CD14-positive monocyte (primary cell): ENCODE data around the gene ITPR2. TPM values are rescaled to one million over a fixed set of nuclear protein-coding genes. Genes with fewer than 3 reads are reported as not detected.

Experiments
- DNase-seq, 3 donors: peaks; one replicate each; pipeline ENCODE4 v3.0.0-alpha.2; 2011 to 2022
- H2AFZ ChIP-seq: 2 replicates; pipeline ENCODE4 v1.6.0; 2012; ENCODE audit warnings: mild to moderate bottlenecking, low read depth, low read length, inconsistent platforms; ENCODE audit not compliant: insufficient read depth, poor library complexity, severe bottlenecking
- H3K27ac ChIP-seq, 2 donors: 1 replicate in 1 of 2; 2 replicates in 1 of 2; pipeline ENCODE4 v1.5.1; 2012 to 2013; ENCODE audit warnings: low read length in 2 of 2, control low read depth in 1 of 2, inconsistent platforms in 1 of 2, low read depth in 1 of 2, mild to moderate bottlenecking in 1 of 2
- H3K27me3 ChIP-seq, 2 donors: one replicate each; pipeline versions ENCODE4 v1.6.0 to v1.6.1; 2011 to 2013; ENCODE audit warnings: low read length in 2 of 2; ENCODE audit not compliant: control insufficient read depth in 2 of 2, insufficient read depth in 2 of 2
- H3K36me3 ChIP-seq, 2 donors: replicated peaks in 1 of 2; 1 replicate in 1 of 2; 2 replicates in 1 of 2; pipeline versions ENCODE4 v1.5.1 to v1.6.1; 2012 to 2013; ENCODE audit warnings: low read length in 2 of 2, control low read depth in 1 of 2, inconsistent platforms in 1 of 2, mild to moderate bottlenecking in 1 of 2; ENCODE audit not compliant: insufficient read depth in 2 of 2, control insufficient read depth in 1 of 2
- H3K4me1 ChIP-seq, 2 donors: 1 replicate in 1 of 2; 2 replicates in 1 of 2; pipeline versions ENCODE4 v1.5.1 to v1.6.1; 2012 to 2013; ENCODE audit warnings: low read length in 2 of 2, control low read depth in 1 of 2, inconsistent platforms in 1 of 2, mild to moderate bottlenecking in 1 of 2, moderate library complexity in 1 of 2; ENCODE audit not compliant: insufficient read depth in 2 of 2, control insufficient read depth in 1 of 2
- H3K4me2 ChIP-seq: replicated peaks from 2 replicates; pipeline ENCODE3; 2012; ENCODE audit warnings: low read length, moderate library complexity, mild to moderate bottlenecking; ENCODE audit not compliant: poor library complexity, severe bottlenecking; ENCODE audit errors: extremely low read depth
- H3K4me3 ChIP-seq, 3 experiments: fragments of 200-600 bp in 1 of 3; sonication (generic) in 1 of 3; replicated peaks in 1 of 3; 1 replicate in 2 of 3; 2 replicates in 1 of 3; pipeline ENCODE4 v1.5.1; 2011 to 2013; ENCODE audit warnings: low read length in 3 of 3, mild to moderate bottlenecking in 3 of 3, control low read depth in 2 of 3, low read depth in 2 of 3, inconsistent platforms in 1 of 3, moderate library complexity in 1 of 3
- H3K79me2 ChIP-seq: 2 replicates; pipeline ENCODE4 v1.6.0; 2012; ENCODE audit warnings: mild to moderate bottlenecking, control low read depth, inconsistent platforms, low read length, moderate library complexity; ENCODE audit not compliant: insufficient read depth
- H3K9ac ChIP-seq: 2 replicates; pipeline ENCODE4 v1.6.0; 2017; ENCODE audit warnings: low read length, mild to moderate bottlenecking; ENCODE audit not compliant: insufficient read depth, poor library complexity, severe bottlenecking
- H3K9me3 ChIP-seq, 2 donors: replicated peaks in 1 of 2; 1 replicate in 1 of 2; 2 replicates in 1 of 2; pipeline versions ENCODE4 v1.5.1 to v1.6.1; 2012 to 2013; ENCODE audit warnings: low read length in 2 of 2, control low read depth in 1 of 2; ENCODE audit not compliant: control insufficient read depth in 1 of 2, insufficient read depth in 1 of 2
- H4K20me1 ChIP-seq: 2 replicates; pipeline ENCODE4 v1.6.0; 2012; ENCODE audit warnings: mild to moderate bottlenecking, low read length, control low read depth, moderate library complexity; ENCODE audit not compliant: insufficient read depth
- H3K27ac Mint-ChIP-seq, 7 donors: one replicate each; pipeline ENCODE4 v1.8.0; 2020; ENCODE audit warnings: mild to moderate bottlenecking in 7 of 7, mixed read lengths in 7 of 7, moderate library complexity in 6 of 7, inconsistent platforms in 2 of 7
- H3K27me3 Mint-ChIP-seq, 3 donors: one replicate each; pipeline ENCODE4 v1.8.0; 2021 to 2022; ENCODE audit warnings: low read depth in 3 of 3, mild to moderate bottlenecking in 3 of 3, mixed read lengths in 3 of 3, moderate library complexity in 3 of 3, inconsistent platforms in 1 of 3
- H3K36me3 Mint-ChIP-seq, 2 donors: one replicate each; pipeline ENCODE4 v1.8.0; 2020; ENCODE audit warnings: mixed read lengths in 2 of 2, inconsistent platforms in 1 of 2, mild to moderate bottlenecking in 1 of 2
- H3K4me1 Mint-ChIP-seq: one replicate; pipeline ENCODE4 v1.8.0; 2020; ENCODE audit warnings: mild to moderate bottlenecking, mixed read lengths
- H3K4me3 Mint-ChIP-seq, 2 donors: one replicate each; pipeline ENCODE4 v1.8.0; 2020; ENCODE audit warnings: mild to moderate bottlenecking in 2 of 2, mixed read lengths in 2 of 2, moderate library complexity in 1 of 2
- H3K9me3 Mint-ChIP-seq, 7 donors: one replicate each; pipeline ENCODE4 v1.8.0; 2020 to 2022; ENCODE audit warnings: mixed read lengths in 7 of 7, mild to moderate bottlenecking in 6 of 7, moderate library complexity in 6 of 7, inconsistent platforms in 2 of 7
- WGBS: methylation state at CpG from one replicate; pipeline ENCODE4 v1.1.5; 2013; ENCODE audit warnings: missing lambda C conversion rate; ENCODE audit not compliant: insufficient coverage; 5-methylcytosine and 5-hydroxymethylcytosine counted together
- intact Hi-C, 2 donors: fragments of 100-400 bp; cut with micrococcal nuclease; formaldehyde crosslinking; loops; one replicate each; pipeline versions ENCODE4 v1.15.0 to v1.15.1; 2023
- polyA plus RNA-seq, 3 donors: library from polyadenylated mRNA; depleted of rRNA in 1 of 3; unstranded in 2 of 3; stranded (reverse) in 1 of 3; fragments of 300-500 nt in 2 of 3; fragments of >200 nt in 1 of 3; fragmentation: Illumina TruSeq in 2 of 3; gene quantifications; 1 replicate in 2 of 3; 2 replicates in 1 of 3; pipeline ENCODE4 v1.2.3, GENCODE V29; 2012 to 2021
- TF ChIP-seq, protein P1 (sequence below): fragments of 200-600 bp; IDR thresholded peaks from one replicate; pipeline ENCODE4 v1.8.0; 2022; ENCODE audit warnings: antibody characterized with exemption, mild to moderate bottlenecking

The ITPR2 gene
- polyA plus RNA-seq, 3 donors = 2.7 to 6.4 (median 5.7) TPM

DNA sequence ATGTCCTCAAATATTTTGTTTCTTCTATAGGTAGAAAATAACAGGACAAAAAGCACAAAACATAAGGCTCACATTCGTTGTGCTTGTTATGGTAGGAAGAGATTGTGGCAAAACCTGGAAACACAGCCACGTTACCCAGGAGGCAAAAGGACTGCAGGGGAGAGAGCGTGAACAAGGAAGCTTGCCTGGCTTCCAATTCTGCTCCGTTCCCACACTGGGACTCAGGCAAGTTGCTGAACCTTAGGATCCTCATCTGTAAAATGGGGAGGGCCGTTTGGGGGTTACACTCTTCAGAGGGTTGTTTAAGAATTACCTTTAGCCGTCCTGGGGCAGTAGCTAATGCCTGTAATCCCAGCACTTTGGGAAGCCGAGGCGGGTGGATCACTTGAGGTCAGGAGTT is 432.4 kb downstream of the ITPR2 start:
- no peak for DNase-seq
- no peak overlapping the region for H3K4me2 ChIP-seq
- no peaks in the 10 kb centered on the region for H3K79me2 ChIP-seq
- H4K20me1 ChIP-seq = no peaks in the 10 kb centered on the region
- Mint-ChIP-seq H3K4me3 (no peak overlapping the region), H3K36me3 (peaks cover 4 to 6% of the 10 kb centered on the region in 2 donors), H3K27me3 (no peaks in the 10 kb centered on the region), H3K9me3 (no peaks in the 10 kb centered on the region), H3K27ac (peak overlapping the region in 1 of 7 donors; percentile 36), H3K4me1 (peaks cover 2% of the 10 kb centered on the region)
- H2AFZ ChIP-seq = no peak overlapping the region
- H3K9ac ChIP-seq = no peak overlapping the region
- H3K36me3 ChIP-seq = peaks cover 4 to 42% of the 10 kb centered on the region in 2 donors
- no peak overlapping the region for H3K27ac ChIP-seq
- 92% methylated on average over 5 of the region's 8 CpGs for WGBS
- no peaks in the 10 kb centered on the region for H3K27me3 ChIP-seq
- no peaks in the 10 kb centered on the region for H3K9me3 ChIP-seq
- no peak overlapping the region for H3K4me3 ChIP-seq
- TF ChIP-seq, protein P1, sequence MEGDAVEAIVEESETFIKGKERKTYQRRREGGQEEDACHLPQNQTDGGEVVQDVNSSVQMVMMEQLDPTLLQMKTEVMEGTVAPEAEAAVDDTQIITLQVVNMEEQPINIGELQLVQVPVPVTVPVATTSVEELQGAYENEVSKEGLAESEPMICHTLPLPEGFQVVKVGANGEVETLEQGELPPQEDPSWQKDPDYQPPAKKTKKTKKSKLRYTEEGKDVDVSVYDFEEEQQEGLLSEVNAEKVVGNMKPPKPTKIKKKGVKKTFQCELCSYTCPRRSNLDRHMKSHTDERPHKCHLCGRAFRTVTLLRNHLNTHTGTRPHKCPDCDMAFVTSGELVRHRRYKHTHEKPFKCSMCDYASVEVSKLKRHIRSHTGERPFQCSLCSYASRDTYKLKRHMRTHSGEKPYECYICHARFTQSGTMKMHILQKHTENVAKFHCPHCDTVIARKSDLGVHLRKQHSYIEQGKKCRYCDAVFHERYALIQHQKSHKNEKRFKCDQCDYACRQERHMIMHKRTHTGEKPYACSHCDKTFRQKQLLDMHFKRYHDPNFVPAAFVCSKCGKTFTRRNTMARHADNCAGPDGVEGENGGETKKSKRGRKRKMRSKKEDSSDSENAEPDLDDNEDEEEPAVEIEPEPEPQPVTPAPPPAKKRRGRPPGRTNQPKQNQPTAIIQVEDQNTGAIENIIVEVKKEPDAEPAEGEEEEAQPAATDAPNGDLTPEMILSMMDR = no peak
- peaks cover 0 to 4% of the 10 kb centered on the region in 2 donors for H3K4me1 ChIP-seq
- intact Hi-C loops = no loop called here

DNA sequence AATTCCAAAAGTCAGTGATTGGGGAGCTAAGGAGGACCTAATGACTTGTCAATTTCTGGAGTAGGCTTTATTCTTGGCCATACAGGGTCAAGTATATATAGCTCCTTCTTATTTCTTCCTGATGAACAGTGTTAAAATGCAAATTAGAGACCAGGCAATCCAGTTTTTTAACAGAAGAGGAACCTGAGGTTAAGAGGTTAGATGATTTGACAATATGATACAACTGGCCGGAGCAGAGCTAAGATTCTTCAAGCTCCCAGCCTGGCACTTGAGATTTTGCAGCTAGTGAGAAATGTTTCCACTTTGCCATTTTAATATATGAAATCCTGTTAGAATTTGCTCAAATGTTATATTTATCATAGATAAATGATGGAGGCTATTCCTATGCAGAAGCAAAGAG is 433.6 kb downstream of the ITPR2 start:
- intact Hi-C loops = no loop called here
- no peak overlapping the region for H3K27ac Mint-ChIP-seq
- no peak overlapping the region for H3K4me3 ChIP-seq
- H3K9me3 Mint-ChIP-seq = no peaks in the 10 kb centered on the region
- H3K4me3 Mint-ChIP-seq = no peak overlapping the region
- H3K9ac ChIP-seq = no peak overlapping the region
- no peak overlapping the region for H3K4me2 ChIP-seq
- DNase-seq = no peak
- no peaks in the 10 kb centered on the region for H3K27me3 ChIP-seq
- H3K27me3 Mint-ChIP-seq = no peaks in the 10 kb centered on the region
- H3K27ac ChIP-seq = no peak overlapping the region
- peaks cover 4 to 52% of the 10 kb centered on the region in 2 donors for H3K36me3 ChIP-seq
- H3K79me2 ChIP-seq = no peaks in the 10 kb centered on the region
- peaks cover 4 to 6% of the 10 kb centered on the region in 2 donors for H3K36me3 Mint-ChIP-seq
- TF ChIP-seq, protein P1 = no peak
- H3K9me3 ChIP-seq = no peaks in the 10 kb centered on the region
- H4K20me1 ChIP-seq = no peaks in the 10 kb centered on the region
- H2AFZ ChIP-seq = no peak overlapping the region
- no CpG with 5 or more reads among the region's 1 CpG for WGBS
- H3K4me1 ChIP-seq = peaks cover 0 to 4% of the 10 kb centered on the region in 2 donors
- peaks cover 2% of the 10 kb centered on the region for H3K4me1 Mint-ChIP-seq
